GM19452 (cell line): ENCODE measurements around the gene RHOT1.

ENCODE experiments used
- ATAC-seq: cut with Tn5 transposase; IDR thresholded peaks from one replicate; pipeline ENCODE4 v1.9.1; 2021; ENCODE audit not compliant: unreplicated experiment

Gene RHOT1

GRCh38 chr17:32266389-32267301 lies 124.3 kb downstream of the RHOT1 start:
- no peak for ATAC-seq

GRCh38 chr17:32267690-32268205 lies 125.4 kb downstream of the RHOT1 start:
- ATAC-seq, result no peak

- no peak for ATAC-seq
These were observed 126.5 kb downstream of the RHOT1 start for GRCh38 chr17:32268734-32269288.

- no peak for ATAC-seq
These were observed 127.1 kb downstream of the RHOT1 start for GRCh38 chr17:32269377-32269776.

GRCh38 chr17:32271844-32272243 lies 129.5 kb downstream of the RHOT1 start:
- no peak for ATAC-seq

GRCh38 chr17:32274101-32274500 lies 131.8 kb downstream of the RHOT1 start:
- ATAC-seq, result no peak

GRCh38 chr17:32274643-32275042 lies 132.3 kb downstream of the RHOT1 start:
- ATAC-seq, result no peak
